ELF-1 (cell line): ENCODE measurements around the gene OSBPL9.
"Not testable (repeated sequence)": the region's sequence is repeated elsewhere in the genome, so short reads cannot be mapped to it uniquely, and the experiment has no call there.

Experiments
- DNase-seq: peaks from one replicate; pipeline ENCODE4 v3.0.0-alpha.2; 2016; ENCODE audit warnings: low read depth, low spot score

OSBPL9 gene

DNA sequence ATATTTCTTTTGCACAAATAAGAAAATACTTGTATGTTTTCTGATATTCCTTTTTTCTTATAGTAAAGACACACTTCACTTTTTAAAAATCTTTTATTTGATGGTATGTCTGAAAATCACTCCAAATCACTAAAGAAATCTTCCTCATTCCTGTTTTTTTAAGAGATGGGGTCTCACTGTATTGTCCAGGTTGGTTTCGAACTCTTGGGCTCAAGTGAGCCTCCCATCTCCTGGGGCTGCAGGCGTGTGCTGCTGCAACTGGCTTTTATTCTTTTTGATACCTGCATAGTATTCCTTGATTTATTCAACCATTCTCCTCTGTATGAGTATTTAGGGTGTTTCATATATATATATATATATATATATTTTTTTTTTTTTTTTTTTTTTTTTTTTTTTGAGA is 88.1 kb downstream of the OSBPL9 start:
- no peak for DNase-seq

DNA sequence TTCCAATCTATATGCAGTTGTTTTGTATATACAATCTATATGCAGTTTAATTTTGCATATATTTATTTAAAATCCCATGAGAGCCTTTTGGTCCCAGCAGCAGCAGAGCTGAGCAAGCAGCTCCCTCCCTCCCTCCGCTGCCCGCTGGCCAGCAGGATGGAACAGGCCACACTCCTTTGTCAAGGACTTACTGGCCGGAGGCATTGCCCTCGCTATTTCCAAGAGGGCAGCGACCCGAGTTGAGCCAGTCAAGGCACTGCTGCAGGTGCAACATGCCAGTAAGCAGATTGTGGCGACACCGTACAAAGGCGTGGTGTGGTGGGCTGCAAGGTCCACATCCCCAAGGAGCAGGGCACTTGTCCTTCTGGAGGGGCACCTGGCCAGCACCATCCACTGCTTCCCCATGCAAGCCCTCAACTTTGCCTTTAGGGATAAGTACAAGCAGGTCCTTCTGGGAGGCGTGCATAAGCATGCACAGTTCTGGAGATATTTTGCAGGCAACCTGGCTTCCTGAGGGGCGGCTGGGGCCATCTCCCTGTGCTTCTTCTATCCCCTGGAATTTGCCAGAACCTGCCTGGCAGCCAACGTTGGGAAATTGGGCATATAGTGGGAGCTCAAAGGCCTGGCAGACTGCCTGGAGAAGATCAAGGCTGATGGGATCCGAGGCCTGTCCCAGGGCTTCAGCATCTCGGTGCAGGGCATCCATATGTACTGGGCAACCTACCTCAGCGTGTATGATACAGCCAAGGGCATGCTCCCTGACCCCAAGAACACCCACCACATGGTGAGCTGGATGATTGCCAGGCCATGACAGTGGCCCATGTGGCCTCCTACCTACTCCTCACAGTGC is 92.2 kb downstream of the OSBPL9 start:
- DNase-seq = no peak

DNA sequence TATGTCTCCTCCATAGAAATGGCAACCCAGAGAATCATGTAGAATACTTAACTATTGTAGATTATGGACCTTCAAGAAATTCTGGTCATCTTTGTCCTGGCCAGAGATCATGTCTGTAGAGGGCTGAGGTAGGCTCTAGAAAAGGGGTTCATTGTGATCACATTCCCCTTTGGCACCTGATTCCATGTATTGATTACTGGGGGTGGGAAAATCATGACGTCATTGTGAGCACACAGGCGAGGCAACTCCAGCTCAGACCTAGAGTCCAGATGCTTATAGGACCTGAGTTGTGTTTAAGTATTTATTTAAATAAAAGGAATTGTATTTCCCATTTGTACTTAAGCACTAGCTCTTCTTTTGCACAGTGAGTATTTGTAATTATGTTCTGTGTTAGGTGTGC is 93.1 kb downstream of the OSBPL9 start:
- no peak for DNase-seq

DNA sequence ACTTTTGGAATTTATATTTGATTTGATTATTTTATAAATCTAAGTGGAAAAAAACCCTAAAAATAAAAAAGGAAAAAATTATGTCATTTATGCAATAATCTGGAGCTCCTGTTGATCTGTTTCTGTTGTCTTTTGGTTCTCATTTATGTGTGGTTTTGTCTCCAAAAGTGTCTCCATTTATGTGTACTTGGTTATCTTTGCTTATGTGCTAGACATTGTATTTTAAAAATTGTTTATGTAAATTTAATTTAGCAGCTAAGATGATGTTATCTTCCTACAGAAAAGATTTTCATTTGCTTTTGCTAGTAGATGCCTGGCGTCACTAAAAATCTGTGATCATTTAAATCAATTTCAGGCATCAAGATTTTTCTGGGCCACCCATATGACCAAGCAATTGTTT is 95.7 kb downstream of the OSBPL9 start:
- DNase-seq = no peak

DNA sequence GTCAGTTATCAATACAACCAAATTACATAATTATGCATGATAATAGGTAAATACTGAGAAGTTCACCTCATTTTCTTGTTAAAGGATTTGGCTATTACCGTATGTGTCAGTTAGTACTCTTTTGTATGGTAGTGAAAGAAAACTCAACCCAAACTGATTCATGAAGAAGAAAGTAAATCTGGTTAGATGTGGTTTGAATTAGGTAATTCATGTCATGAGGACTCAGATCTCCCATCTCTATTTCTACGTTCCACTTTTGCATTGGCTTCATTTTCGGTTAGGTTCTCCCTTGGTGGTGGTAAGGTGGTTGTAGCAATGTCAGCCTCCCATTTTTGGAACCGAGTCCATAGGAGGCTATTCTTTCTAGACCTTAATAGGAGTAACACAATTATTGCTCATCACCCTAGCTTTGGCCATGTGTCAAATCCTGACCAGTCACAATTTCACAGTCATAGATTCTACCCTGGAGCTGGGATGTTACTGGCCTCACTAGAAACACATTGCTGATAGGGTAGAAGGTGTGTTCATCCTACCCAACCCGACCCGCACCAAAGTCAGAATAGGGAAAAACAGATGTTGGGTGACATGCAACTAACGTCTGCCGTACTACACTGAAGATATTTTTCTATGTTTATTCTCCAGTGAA is 97.6 kb downstream of the OSBPL9 start:
- DNase-seq = no peak

DNA sequence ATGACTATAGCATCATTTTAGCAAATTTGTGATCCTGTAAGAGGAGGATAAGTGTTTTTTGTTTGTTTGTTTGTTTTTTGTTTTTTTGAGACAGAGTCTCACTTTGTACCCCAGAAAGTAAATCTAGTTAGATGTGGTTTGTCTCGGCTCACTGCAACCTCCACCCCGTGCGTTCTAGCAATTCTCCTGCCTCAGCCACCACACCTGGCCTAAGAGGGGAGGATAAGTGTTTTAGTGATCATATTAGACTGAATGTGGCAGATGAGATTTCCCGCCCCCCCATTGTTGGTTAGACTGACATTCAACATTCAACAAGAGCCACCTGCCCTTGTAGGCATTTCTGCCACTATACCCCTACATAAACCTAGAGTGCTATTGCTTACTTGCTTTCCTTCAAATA is 98.5 kb downstream of the OSBPL9 start:
- no peak for DNase-seq

DNA sequence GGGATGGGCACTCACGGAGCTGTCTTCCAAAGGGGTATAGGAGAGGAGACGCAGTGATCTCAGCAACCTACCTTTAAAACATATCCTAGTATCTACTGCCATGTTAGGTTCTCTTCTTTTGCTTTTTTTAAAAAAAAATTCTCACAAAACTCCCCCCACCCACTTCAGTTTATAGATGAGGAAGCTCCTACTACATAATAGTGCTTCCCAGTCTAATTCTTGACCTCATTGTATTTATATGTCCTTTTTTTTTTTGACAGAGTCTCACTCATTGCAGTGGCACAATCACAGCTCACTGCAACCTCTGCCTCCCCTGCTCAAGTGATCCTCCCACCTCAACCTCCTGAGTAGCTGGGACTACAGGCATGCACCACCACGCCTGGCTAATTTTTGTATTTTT is 99.9 kb downstream of the OSBPL9 start:
- DNase-seq = no peak

DNA sequence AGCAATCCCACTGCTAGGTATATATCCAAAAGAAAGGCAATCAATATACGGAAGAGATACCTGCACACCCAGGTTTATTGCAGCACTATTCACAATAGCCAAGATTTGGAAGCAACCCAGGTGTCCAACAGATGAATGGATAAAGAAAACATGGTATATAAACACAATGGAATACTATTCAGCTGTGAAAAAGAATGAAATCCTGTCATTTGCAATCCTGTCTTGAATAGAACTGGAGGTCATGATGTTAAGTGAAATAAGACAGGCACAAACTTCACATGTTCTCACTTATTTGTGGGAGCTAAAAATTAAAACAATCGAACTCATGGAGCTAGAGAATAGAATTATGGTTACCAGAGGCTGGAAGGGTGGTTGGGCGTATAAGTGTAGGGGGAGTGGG is 101.0 kb downstream of the OSBPL9 start:
- DNase-seq = no peak

DNA sequence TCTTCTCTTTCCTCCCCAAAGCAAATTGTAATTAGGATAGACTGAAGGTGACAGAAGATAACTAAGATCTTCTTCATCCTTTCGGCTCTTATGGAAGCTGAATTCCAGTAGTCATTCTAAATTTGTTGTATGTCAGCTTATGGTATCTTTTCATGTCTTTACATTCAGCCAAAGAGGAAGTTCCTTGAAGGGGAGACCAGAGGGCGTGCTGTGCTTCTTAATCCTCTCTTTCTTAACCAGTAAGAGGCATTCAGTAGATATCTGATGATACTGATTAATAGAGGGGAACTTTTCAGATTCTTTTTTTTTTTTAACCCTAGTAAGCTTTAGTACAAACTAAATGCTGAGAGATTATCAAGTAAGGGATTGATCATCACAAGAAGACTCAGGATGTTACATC is 102.3 kb downstream of the OSBPL9 start:
- DNase-seq = no peak

DNA sequence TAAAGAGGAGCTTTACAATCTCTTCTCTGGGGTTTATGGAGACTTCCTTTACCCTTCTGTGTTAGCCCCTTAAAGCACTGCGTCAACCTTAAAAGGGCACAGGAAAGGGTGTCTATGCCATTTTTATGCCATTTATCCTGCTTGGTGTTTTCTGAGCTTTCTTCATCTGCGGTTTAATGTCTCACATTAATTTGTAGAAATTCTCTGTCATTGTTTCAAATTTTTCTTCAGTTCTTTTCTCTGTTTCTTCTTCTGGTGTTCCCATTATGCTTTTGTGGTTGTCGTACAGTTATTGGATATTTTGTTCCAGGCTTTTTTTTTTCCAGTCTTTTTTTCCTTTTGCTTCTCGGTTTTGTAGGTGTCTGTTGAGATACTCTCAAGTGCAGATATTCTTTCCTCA is 107.9 kb downstream of the OSBPL9 start:
- no peak for DNase-seq

DNA sequence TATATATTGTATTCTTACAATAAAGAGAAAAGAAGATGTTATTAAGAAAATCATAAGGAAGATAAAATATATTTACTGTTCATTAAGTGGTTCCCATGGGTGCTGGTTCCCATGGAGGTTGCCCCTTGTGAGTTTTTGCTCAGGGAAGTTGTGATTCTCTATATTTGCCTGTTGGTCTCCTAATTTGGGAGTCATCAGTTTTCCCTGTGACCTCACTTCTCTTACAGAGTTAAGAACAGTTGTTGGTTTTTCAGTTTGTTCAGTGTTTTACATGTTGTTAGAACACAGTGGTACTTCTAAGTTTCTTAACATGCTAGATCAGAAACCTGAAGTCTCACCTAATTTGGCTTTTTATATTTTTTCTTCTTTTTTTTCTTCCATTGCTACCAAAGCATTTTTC is 109.2 kb downstream of the OSBPL9 start:
- no peak for DNase-seq

DNA sequence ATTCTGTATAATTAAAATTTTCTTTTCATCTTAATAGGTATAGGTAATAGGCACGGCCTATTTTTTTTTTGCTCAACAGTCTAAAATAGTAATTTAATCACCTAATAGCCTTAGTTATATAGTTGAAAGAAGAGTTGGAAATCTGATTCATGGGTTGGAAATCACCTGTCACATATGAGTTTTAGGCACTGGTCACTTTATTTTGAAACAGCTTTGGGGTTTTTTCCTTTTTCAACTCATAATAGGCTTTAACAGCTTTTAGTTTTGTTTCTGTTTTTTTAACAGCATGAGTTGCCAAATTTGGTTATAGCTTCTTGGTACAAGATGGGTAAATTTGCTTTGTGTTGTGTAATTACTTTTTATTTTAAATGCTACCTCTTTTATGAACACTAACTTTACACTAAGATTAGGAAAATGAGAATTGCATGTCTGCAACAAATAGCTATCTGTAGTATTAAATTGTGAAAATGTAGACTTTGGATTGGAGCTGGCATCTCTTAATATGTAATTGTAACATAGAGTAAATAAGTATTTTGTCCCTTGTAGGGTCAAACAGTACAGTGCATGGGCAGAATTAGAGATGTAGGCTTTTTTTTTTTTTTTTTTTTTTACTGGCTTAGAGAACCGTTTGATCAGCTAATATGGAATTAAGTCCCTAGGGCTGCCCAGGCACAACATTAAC is 109.8 kb downstream of the OSBPL9 start:
- no peak for DNase-seq

DNA sequence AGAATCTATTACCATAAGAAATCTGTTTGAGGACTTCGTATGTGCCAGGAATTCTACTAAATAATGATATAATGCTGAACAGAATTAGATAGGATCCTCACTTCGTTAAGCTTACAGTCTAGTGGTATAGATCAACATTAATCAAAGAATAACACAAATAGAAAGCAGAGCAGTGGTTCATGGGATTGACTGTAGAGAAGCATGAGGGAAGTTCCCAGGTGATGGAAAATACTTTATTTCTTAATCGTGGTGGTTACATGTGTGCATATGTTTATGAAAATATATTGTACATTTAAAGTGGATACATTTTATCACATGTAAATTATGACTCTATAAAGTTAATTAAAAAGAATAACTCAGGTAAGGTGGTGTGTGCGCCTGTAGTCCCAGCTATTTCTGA is 110.5 kb downstream of the OSBPL9 start:
- DNase-seq = no peak

DNA sequence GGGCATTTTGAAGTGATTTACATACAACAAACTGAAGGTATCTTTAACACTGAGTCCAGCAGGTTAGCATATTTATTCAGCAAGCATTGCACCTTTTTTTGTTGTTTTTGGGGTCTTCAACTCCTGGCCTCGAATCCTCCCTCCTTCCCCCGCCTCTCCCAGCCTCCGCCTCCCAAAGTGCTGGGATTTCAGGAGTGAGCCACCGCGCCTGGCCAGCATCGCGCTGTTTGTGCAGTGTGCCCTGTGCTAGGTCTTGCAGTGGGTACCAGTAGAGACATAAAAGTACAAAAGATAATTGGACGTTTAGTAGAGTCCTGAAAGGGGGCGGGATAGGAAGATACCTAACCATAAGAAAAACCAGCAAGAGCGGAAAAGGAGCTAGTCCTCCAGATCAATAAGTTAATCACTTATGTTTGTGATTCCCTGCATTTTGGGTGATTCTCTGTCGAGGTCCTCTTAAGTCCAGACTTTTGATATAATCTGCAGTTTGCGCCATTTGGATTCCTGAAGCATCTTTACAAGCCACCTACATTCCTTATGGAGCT is 111.8 kb downstream of the OSBPL9 start:
- DNase-seq = peak; percentile 27

DNA sequence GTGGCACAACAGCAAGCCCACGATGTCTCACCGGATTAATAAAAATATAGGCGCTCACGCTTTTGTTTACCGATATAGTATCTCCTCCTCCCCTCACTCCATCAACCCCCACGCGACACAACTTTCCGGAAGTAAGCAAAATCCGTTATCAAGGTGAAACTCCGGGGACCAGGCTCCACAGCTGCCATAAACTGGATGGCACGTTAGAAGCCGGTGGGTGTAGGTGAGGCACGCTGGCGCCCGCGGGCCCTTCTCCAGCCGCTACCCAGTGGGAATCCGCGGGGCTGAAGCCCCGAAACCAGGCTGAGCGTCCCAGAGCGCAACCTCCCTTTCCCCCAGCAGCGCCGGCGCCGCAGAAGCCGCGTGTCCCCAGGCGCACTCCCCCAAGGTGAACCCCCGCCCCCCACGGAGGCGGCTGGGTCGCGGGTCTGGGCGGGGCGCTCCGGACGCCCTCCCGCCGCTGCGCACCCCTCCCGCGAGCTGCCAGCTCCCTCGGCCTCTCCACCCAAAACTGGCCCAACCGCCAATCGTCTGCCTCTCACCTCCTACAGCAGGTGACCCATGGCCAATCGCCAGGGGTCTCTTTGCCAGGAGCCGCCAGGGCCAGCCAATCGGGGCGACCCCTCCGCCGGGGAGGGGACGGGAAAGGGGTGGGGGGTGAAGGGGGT is 112.4 kb downstream of the OSBPL9 start:
- DNase-seq = peak; percentile 93

DNA sequence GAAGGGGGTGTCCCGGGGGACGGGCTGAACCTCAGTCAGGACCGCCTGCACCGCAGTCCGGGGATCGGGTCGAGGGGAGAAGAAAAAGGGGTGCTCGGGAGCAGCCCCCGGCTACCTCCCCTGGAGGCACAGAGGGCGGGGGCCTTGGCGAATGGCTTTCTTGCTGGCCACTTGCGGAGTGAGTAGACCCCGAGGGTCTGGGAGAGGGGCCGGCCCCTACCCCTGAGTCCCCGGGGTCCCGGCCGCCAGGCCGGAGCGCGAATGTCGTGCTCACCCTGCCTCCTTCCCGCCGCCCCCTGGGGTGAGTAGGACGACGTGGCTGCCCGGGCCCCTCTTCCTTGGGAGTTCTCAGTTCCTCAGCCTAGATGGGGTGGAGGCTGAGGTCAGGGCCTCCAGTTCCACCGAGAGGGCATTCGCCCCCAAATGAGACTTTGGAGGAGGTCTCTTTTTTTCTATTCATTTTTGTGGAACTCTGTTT is 113.0 kb downstream of the OSBPL9 start:
- DNase-seq = peak; percentile 70

DNA sequence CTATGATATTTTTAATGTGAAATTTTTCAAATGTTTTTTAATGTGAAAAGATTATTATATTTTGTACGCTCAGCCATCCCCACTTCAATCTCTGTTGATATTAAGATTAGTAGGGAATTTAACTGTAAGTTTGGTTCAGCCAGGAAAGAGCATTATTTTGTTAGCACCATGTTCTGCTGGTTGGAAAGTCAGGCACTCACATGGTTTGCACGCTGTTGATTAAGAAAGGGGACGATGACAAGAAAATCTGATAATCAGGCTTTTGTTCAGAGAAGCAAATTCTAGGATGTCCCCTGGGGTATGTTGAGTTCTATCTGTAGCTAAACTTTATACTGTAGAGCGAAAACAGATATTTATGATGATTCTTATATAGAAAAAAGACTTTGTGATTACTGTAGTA is 115.1 kb downstream of the OSBPL9 start:
- DNase-seq = no peak

DNA sequence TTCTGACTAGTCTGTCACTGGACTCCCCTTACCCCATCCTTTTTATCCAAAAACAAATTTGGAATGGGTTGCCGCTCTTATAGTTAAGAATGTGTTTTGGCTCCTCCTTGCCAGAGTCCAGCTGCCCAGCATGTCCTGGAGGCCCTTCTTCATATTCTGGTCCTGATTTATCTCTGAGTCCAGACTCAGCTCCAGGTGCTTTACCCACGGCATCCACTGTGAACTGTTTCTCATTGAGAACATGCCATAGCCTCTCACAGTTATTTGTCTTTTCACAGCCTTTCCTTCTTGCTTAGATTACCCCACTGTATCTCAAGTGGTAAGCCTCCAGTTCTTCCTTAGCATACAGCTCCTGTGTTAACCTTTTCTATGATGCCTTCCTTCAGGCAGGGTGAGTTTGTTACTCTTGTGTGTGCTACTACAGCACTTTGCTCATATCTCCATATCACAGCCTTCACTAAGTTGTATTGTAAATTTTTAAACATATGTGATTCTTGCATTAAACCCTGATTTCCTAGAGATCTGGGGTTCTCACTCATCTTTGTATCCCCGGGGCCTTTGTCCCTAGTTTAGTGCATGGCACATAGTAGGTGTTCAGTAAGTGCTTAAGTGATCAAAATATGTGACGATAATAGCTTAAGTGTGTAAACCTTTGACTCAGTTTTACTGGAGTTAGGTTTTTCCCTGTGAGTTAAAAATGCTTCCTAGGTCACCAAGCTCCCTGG is 116.0 kb downstream of the OSBPL9 start:
- no peak for DNase-seq

DNA sequence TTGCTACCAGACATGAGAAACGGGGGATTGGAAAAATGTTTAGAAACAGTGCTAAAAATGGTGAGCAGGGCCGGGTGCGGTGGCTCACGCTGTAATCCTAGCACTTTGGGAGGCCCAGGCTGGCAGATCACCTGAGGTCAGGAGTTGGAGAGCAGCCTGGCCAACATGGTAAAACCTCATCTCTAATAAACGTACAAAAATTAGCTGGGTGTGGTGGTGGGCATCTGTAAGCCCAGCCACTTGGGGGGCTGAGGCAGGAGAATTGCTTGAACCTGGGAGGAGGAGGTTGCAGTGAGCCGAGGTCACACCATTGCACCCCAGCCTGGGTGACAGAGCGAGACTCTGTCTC is 116.5 kb downstream of the OSBPL9 start:
- DNase-seq = not testable (repeated sequence)

DNA sequence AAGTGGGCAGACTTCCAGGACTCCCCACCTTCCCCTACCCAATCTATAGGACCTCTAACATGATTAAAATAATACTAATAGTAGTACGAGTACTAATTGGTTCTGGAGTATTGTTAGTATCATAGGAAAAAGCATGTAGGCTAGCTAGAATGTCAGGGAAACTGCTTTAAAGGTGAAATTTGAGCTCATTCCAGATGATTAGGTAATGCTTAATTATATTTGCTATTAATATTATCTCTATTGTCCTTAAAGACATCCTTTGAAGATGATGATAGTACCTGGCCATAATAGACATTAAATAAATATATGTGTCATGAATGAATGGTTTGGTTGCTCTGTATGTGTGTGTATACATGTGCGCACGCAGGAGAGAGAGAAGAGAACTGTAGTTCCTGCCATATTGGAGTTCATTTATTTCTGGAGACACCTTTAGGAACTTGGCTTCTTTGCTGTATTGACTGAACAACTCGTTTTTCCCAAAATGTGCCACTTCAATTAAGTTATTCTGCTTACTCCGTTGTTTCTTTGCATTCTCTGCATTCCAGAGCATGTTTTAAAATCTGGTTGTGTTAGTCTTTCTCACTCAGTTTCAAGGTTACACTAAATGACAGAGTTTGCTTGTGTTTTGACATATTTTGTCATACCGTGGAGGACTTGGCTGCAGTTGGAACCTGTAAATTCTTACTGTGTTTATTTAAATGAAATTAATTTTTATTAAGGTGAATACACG is 117.1 kb downstream of the OSBPL9 start:
- DNase-seq = no peak
